ENCODE measurements around the gene C1orf105.
"Not testable (repeated sequence)": the region's sequence is repeated elsewhere in the genome, so short reads cannot be mapped to it uniquely, and the experiment has no call there.

The C1orf105 gene

DNA sequence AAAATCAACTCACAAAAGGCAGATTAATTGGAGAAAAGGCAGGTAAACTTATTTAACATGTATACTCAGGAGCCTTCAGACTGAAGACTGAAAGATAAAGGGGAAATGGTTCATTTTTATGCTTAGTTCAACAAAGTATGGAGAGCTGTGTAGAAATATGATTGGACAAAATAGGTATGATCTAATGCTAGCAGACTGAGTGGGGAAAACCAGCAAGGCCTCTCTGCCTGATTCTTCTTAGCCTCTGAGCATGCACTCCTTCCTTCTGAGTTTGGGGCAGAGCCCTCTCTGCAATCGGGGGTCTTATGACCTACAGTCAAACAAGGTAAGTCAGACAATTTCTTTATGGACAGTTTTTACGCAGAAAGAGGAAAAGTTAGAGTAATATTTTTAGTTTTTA is 73.7 kb downstream of the C1orf105 start:
- DNase-seq, result no peak

GRCh38 chr1:172496127-172496526 is 75.6 kb downstream of the C1orf105 start:
- DNase-seq, result not testable (repeated sequence)

DNA sequence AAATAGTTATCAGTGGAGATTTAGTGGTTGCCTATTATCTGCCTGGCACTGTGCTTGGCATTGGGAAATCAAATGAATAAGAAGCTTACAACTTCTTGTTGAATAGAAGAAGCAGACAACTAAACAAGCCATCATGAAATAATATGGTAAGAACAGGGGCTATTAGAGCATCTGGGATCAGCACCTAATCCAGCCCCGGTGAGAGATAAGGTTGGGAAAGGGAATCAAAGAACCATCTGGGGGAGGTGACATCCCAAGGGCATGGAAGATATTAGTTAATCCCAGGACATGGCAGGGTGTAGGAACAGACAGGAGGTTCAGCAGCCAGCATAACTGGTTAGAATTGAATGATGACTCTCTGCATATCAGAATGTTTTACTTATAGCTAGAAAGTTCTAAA is 76.2 kb downstream of the C1orf105 start:
- no peak for DNase-seq

- no peak for DNase-seq
These were observed 76.7 kb downstream of the C1orf105 start for GRCh38 chr1:172497230-172497629.

DNA sequence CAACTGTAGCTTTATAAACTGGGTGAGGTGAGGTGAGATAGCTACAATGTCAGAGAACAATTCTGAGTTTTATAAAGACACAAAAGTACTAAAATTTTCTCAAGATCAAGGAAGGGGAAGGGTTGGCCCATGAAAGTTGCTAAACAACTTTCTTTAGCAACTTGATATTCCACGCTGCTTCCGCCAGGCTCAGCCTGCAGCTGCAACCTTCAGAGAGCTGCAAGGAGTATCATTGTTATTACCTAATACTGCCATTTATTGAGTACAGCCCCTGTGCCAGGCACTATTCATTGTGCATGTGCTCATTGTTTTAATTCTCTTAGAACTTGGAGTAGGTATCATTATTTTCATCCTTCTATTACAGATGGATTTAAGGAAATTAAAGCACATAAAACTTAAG is 78.4 kb downstream of the C1orf105 start:
- DNase-seq, result no peak

GRCh38 chr1:172499636-172500141 is 79.2 kb downstream of the C1orf105 start:
- DNase-seq, result no peak

DNA sequence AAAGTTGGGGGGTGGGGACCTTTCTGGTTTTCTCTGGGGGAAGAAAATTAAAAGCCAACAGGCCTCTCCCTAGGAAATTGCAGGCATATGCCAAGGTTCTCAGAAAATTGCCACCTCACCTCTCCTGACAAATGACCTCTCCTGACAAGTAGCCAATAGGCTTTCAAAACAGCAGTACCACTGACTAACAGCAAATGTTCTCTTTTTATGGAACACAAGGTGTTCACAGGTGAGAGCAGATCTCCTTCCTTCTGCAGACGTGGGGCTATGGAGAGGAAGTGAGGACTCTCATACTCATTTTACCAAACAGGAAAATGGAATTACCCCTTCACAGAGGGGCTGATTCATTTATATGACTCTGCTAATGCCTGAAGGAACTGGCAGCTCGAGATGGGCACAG is 79.7 kb downstream of the C1orf105 start:
- DNase-seq, result no peak

DNA sequence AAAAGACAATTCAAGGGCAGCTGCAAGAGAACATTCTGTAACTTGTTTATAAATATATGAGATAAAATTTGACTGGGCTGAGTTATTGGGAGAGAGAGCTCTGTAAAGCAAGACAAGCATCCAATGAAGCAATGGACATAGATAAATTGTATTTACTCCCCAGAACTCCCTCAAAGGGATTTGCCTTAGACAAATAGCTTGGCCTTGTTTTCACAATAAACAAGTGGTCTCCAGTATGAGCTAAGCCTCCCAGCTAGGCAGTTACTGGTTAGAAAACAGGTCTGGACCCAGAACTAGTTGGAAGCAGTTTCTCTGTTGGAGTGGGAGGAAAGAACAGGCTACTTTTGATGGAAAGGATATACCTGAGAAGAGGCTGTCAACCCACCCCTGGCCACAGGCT is 87.3 kb downstream of the C1orf105 start:
- DNase-seq, result no peak

DNA sequence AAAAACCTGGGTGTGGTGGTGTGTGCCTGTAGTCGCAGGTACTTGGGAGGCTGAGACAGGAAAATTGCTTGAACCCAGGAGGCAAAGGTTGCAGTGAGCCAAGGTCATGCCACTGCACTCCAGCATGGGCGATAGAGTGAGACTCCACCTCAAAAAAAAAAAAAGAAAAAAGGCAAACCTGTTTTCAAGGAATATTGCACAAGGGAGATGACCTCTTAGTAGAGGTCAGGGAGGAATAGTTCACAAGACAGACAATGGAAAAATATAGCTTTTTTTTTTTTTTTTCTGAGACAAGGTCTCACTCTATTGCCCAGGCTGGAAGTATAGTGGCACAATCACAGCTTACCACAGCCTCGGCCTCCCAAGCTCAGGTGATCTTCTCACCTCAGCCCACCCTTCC is 90.0 kb downstream of the C1orf105 start:
- no peak for DNase-seq

GRCh38 chr1:172512591-172512990 is 92.1 kb downstream of the C1orf105 start:
- DNase-seq, result no peak

DNA sequence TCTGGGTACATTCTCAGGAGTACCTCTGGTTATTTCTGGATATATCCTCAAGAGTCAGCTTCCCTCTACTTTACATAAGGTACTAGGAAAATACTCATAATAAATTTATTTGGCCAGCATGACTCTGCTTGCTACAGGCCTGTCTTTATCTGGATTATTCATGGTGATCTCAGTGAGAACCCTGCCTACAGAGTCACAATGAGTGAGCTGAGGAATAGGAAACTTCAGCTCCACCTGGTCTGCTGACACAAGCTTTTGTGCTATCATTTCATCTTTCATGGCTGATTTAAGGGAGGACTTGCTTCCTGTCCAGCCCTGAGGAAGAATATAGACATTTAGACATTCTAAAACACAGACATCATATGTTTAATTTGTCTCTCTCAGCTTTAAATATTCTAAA is 93.0 kb downstream of the C1orf105 start:
- no peak for DNase-seq

DNA sequence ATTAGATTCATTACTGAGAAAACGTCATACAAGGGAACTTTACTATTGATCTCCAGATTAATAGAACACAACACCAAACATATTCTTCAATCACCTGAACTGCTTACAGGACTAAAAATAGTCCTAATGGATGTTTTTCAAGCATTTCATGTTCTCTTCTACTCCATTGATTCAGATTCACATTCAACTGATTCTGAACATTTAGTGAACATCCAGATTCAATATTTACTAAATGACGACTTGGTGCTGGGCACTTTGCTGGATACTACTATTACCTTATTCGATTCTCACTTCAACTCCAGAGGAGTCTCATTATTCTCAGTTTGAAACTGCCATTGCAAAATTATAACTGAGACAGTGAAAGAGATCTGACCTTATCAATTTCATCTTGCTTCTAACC is 93.6 kb downstream of the C1orf105 start:
- no peak for DNase-seq

DNA sequence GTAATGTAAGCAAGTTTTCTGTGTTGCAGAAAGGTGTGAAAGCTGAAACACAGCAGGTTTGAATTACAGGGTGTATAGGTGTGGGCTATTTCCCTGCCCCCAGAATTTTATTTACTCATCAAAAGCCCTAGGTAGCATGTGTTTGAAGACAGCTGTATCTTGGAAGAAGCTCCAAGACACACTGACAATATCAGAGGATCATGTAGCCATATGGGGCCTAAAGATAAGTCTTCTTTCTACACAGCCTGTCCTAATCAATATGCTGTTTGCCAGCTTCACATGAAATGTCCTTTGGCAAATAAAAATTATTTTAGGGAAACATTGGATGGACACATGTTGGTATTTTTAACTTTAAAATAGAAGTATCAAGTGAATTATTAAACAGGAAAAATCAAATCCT is 95.0 kb downstream of the C1orf105 start:
- no peak for DNase-seq

DNA sequence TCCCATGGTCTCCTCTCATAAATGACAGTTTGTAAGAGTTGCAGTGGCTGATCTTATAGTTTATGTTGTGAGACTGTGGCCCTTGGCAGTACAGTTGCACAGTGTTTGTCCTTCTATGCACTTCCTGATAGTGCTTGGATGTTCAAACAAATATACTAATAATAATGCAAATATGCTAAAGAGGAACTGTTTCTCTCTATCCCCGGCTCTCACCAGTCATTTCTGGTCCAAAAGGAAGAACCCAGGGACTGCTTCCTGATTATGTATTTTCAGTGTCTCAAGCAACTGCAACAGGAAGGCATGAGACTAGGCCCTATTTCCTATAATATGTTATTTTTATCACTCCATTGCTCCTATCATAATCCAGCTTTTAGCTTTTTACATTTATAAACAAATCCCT is 95.4 kb downstream of the C1orf105 start:
- DNase-seq, result no peak

- DNase-seq, result no peak
These were observed 96.6 kb downstream of the C1orf105 start for GRCh38 chr1:172517081-172517480.

DNA sequence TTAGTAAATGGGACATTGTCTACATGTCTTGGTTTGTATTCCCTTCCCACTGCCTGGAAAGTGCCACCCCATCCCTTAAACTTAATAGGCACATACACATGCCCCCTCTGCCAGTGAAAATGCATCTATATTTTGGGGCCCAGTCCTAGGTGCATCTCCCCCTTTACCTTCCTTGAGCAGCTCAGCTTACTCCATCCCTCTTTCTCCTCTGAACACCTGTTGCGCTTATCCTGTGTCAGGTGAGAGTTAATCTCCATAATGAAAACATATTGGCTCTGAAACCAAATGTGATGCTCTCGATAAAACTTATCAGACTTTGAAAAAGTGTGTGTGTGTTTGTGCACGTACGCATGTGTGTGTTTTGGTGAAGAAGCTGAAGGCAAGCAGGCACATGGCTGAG is 97.1 kb downstream of the C1orf105 start:
- DNase-seq, result no peak
